Gastrocnemius medialis (tissue), 4 donors: ENCODE measurements around the gene FKBP6.

Experiments
- CTCF ChIP-seq, 5 experiments: fragments of 450-650 bp in 3 of 5; fragments of 200-600 bp in 2 of 5; sonication (generic) in 2 of 5; IDR thresholded peaks in 4 of 5; conservative IDR thresholded peaks in 1 of 5; 1 replicate in 4 of 5; 2 replicates in 1 of 5; pipeline ENCODE4 v1.5.1; 2016 to 2019; ENCODE audit warnings: antibody characterized with exemption in 5 of 5, mild to moderate bottlenecking in 3 of 5, moderate library complexity in 3 of 5
- POLR2A ChIP-seq, 2 donors: fragments of 450-650 bp; IDR thresholded peaks; one replicate each; pipeline ENCODE4 v1.6.1; 2017; ENCODE audit warnings: antibody characterized with exemption in 2 of 2, mild to moderate bottlenecking in 2 of 2, moderate library complexity in 2 of 2

GRCh38 chr7:73304071-73304470 lies 23.9 kb upstream of the FKBP6 start:
- TF ChIP-seq CTCF (IDR thresholded peaks at IDR 0.05 in 4 of 5, conservative IDR thresholded peaks at IDR 0.05 in 1 of 5): no peak
- no peak for TF ChIP-seq POLR2A (IDR thresholded peaks at IDR 0.05)
